ENCODE results near the gene DOCK10. TPM values are rescaled to one million over a fixed set of nuclear protein-coding genes. Genes with fewer than 3 reads are reported as not detected.

DOCK10 gene
- total RNA-seq, 1 experiment from 2014 or later = 5.8 TPM

DNA sequence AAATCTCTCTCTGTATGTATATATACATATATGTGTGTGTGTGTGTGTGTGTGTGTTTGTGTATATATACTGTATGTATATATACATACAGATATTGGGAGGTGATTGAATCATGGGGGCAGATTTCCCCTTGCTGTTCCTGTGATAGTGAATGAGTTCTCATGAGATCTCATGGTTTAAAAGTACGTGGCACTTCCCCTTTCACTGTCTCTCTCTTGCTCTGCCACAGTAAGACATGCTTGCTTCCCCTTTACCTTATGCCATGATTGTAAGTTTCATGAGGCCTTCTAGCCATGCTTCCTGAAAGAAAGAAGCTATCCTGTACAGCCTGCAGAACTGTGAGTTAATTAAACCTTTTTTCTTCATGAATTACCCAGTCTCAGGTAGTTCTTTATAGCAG is 307.3 kb downstream of the DOCK10 start:
- Histone ChIP-seq H3K27me3 (ENCODE audit: control insufficient read depth, insufficient read depth, low read length) (no peaks in the 10 kb centered on the region), H3K36me3 (ENCODE audit: control insufficient read depth, insufficient read depth, low read length) (no peaks in the 10 kb centered on the region), H3K9me3 (ENCODE audit: control insufficient read depth, insufficient read depth, low read depth, low read length) (peaks cover 8% of the 10 kb centered on the region; the same call in 1 of the 2 replicates), H3K27ac (ENCODE audit: low read length) (no peak overlapping the region), H3K4me3 (ENCODE audit: low read depth in 2 of 2, low read length in 2 of 2) (no peak overlapping the region), H3K4me1 (ENCODE audit: control insufficient read depth, insufficient read depth, low read length) (no peaks in the 10 kb centered on the region)
- ChIA-PET CTCF (no interaction called here), POLR2A (no interaction called here)
- in situ Hi-C loops (cut with HindIII; ENCODE audit: low pct_unique_long_range_greater_than_20kb, low sequenced_read_pairs) (no loop called here), intact Hi-C loops (cut with micrococcal nuclease; ENCODE audit: unreplicated experiment) (no loop called here)
- DNase-seq (ENCODE audit: low read depth, low spot score) (no peak), ATAC-seq (no peak)
- no TSS peak for BruUV-seq (replicated peaks)
- TF ChIP-seq TCF7L2 (IDR thresholded peaks at IDR 0.05; ENCODE audit: low read depth, low read length) (no peak), POLR2AphosphoS5 (IDR thresholded peaks at IDR 0.05; ENCODE audit: low read depth, low read length) (no peak), SIN3A (IDR thresholded peaks at IDR 0.05; ENCODE audit: borderline replicate concordance, insufficient read depth, low read depth, low read length) (no peak)
- TF ChIP-seq, protein P1, sequence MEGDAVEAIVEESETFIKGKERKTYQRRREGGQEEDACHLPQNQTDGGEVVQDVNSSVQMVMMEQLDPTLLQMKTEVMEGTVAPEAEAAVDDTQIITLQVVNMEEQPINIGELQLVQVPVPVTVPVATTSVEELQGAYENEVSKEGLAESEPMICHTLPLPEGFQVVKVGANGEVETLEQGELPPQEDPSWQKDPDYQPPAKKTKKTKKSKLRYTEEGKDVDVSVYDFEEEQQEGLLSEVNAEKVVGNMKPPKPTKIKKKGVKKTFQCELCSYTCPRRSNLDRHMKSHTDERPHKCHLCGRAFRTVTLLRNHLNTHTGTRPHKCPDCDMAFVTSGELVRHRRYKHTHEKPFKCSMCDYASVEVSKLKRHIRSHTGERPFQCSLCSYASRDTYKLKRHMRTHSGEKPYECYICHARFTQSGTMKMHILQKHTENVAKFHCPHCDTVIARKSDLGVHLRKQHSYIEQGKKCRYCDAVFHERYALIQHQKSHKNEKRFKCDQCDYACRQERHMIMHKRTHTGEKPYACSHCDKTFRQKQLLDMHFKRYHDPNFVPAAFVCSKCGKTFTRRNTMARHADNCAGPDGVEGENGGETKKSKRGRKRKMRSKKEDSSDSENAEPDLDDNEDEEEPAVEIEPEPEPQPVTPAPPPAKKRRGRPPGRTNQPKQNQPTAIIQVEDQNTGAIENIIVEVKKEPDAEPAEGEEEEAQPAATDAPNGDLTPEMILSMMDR (IDR thresholded peaks at IDR 0.05) = no peak
- TF ChIP-seq, protein P2, sequence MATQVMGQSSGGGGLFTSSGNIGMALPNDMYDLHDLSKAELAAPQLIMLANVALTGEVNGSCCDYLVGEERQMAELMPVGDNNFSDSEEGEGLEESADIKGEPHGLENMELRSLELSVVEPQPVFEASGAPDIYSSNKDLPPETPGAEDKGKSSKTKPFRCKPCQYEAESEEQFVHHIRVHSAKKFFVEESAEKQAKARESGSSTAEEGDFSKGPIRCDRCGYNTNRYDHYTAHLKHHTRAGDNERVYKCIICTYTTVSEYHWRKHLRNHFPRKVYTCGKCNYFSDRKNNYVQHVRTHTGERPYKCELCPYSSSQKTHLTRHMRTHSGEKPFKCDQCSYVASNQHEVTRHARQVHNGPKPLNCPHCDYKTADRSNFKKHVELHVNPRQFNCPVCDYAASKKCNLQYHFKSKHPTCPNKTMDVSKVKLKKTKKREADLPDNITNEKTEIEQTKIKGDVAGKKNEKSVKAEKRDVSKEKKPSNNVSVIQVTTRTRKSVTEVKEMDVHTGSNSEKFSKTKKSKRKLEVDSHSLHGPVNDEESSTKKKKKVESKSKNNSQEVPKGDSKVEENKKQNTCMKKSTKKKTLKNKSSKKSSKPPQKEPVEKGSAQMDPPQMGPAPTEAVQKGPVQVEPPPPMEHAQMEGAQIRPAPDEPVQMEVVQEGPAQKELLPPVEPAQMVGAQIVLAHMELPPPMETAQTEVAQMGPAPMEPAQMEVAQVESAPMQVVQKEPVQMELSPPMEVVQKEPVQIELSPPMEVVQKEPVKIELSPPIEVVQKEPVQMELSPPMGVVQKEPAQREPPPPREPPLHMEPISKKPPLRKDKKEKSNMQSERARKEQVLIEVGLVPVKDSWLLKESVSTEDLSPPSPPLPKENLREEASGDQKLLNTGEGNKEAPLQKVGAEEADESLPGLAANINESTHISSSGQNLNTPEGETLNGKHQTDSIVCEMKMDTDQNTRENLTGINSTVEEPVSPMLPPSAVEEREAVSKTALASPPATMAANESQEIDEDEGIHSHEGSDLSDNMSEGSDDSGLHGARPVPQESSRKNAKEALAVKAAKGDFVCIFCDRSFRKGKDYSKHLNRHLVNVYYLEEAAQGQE (IDR thresholded peaks at IDR 0.05; ENCODE audit: insufficient read depth in 1 of 2, low read depth in 2 of 2, low read length in 1 of 2) = no peak

DNA sequence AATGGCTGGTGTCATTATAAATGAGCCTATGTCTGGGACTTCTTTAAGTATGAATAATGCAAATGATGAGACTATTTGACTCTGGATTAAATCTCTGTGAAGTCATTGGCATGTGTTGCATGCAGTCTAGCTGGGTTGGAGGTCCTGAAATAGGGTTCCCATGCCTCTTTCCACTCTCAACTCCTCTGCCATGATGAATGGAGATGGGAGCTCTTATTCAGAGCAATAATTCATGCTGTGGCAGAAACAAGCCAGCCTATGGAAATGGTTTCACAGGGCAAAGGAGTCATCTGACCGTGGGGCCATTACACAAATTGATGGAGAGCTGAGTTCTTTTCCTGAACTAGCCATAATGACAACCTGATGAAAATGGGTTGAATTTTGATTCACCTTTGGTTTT is 310.6 kb downstream of the DOCK10 start:
- DNase-seq (ENCODE audit: low read depth, low spot score) (no peak), ATAC-seq (no peak)
- H3K36me3 ChIP-seq (ENCODE audit: control insufficient read depth, insufficient read depth, low read length) = no peaks in the 10 kb centered on the region
- no peaks in the 10 kb centered on the region for H3K27me3 ChIP-seq (ENCODE audit: control insufficient read depth, insufficient read depth, low read length)
- no TSS peak for BruUV-seq (replicated peaks)
- intact Hi-C loops (cut with micrococcal nuclease; ENCODE audit: unreplicated experiment) = no loop called here
- H3K4me3 ChIP-seq (ENCODE audit: low read depth in 2 of 2, low read length in 2 of 2) = no peak overlapping the region
- no peaks in the 10 kb centered on the region for H3K4me1 ChIP-seq (ENCODE audit: control insufficient read depth, insufficient read depth, low read length)
- in situ Hi-C loops (cut with HindIII; ENCODE audit: low pct_unique_long_range_greater_than_20kb, low sequenced_read_pairs) = no loop called here
- TF ChIP-seq, protein P1 (IDR thresholded peaks at IDR 0.05) = no peak
- TF ChIP-seq TCF7L2 (IDR thresholded peaks at IDR 0.05; ENCODE audit: low read depth, low read length) (no peak), POLR2AphosphoS5 (IDR thresholded peaks at IDR 0.05; ENCODE audit: low read depth, low read length) (no peak), SIN3A (IDR thresholded peaks at IDR 0.05; ENCODE audit: borderline replicate concordance, insufficient read depth, low read depth, low read length) (no peak)
- TF ChIP-seq, protein P2 (IDR thresholded peaks at IDR 0.05; ENCODE audit: insufficient read depth in 1 of 2, low read depth in 2 of 2, low read length in 1 of 2) = no peak
- POLR2A ChIA-PET = no interaction called here
- CTCF ChIA-PET = no interaction called here
- no peak overlapping the region for H3K27ac ChIP-seq (ENCODE audit: low read length)
- H3K9me3 ChIP-seq (ENCODE audit: control insufficient read depth, insufficient read depth, low read depth, low read length) = peaks cover 6% of the 10 kb centered on the region; the same call in 1 of the 2 replicates

Measured in Panc1 (cell line).